MG63 (cell line): Measurements from ENCODE around the gene PDE4D. TPM values are rescaled to one million over a fixed set of nuclear protein-coding genes. Genes with fewer than 3 reads are reported as not detected.
"Not testable (repeated sequence)": the region's sequence is repeated elsewhere in the genome, so short reads cannot be mapped to it uniquely, and the experiment has no call there.

Source experiments
- DNase-seq: peaks from one replicate; pipeline ENCODE4 v3.0.0-alpha.2; 2020
- H3K27me3 ChIP-seq: fragments of 250-450 bp; sonication (Bioruptor Pico); 2 replicates; pipeline ENCODE4 v1.5.1; 2020; ENCODE audit warnings: mild to moderate bottlenecking, moderate library complexity
- H3K36me3 ChIP-seq: fragments of 250-450 bp; sonication (Bioruptor Pico); 2 replicates; pipeline ENCODE4 v1.5.1; 2020; ENCODE audit warnings: mild to moderate bottlenecking, moderate library complexity
- H3K4me3 ChIP-seq: fragments of 250-450 bp; sonication (Bioruptor Pico); 2 replicates; pipeline ENCODE4 v1.5.1; 2020; ENCODE audit warnings: mild to moderate bottlenecking, moderate library complexity
- H3K9me3 ChIP-seq: fragments of 250-450 bp; sonication (Bioruptor Pico); 2 replicates; pipeline ENCODE4 v1.5.1; 2020; ENCODE audit warnings: mild to moderate bottlenecking, moderate library complexity
- total RNA-seq: library from RNA; depleted of rRNA; stranded (reverse); fragments of >200 nt; shearing (Covaris generic); gene quantifications from 2 replicates; pipeline ENCODE4 v1.2.3, GENCODE V29; 2014; ENCODE audit warnings: low replicate concordance

PDE4D gene
- total RNA-seq, 1 experiment from 2014 or later: 3.1 TPM

DNA sequence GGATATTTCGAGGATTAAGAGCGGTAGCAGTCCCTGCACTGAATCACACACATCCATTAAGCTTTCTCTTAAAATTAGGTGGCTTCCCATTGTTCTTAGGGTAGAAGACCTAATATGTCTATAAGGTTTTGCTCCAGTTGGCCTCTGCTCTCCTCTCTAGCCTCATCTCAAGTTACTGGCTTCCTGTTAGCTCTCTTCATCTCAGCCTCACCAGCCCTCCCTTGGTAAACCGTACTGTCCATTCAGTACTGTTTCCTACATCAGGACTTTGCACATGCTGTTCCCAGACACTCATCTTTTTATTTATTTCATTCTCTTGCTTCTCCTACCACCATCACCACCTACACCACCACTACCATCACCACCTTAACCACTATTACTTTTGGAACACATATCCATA is 428.6 kb downstream of the PDE4D start:
- Histone ChIP-seq H3K4me3 (no peak overlapping the region), H3K27me3 (no peaks in the 10 kb centered on the region), H3K9me3 (no peaks in the 10 kb centered on the region), H3K36me3 (no peaks in the 10 kb centered on the region)
- DNase-seq: no peak

GRCh38 chr5:59463618-59464166 is 429.8 kb downstream of the PDE4D start:
- not testable (repeated sequence) for DNase-seq, H3K36me3 ChIP-seq, H3K4me3 ChIP-seq, H3K9me3 ChIP-seq, H3K27me3 ChIP-seq

GRCh38 chr5:59462956-59463355 is 430.6 kb downstream of the PDE4D start:
- H3K9me3 ChIP-seq: no peaks in the 10 kb centered on the region
- no peak for DNase-seq
- no peak overlapping the region for H3K4me3 ChIP-seq
- no peaks in the 10 kb centered on the region for H3K36me3 ChIP-seq
- H3K27me3 ChIP-seq: no peaks in the 10 kb centered on the region

DNA sequence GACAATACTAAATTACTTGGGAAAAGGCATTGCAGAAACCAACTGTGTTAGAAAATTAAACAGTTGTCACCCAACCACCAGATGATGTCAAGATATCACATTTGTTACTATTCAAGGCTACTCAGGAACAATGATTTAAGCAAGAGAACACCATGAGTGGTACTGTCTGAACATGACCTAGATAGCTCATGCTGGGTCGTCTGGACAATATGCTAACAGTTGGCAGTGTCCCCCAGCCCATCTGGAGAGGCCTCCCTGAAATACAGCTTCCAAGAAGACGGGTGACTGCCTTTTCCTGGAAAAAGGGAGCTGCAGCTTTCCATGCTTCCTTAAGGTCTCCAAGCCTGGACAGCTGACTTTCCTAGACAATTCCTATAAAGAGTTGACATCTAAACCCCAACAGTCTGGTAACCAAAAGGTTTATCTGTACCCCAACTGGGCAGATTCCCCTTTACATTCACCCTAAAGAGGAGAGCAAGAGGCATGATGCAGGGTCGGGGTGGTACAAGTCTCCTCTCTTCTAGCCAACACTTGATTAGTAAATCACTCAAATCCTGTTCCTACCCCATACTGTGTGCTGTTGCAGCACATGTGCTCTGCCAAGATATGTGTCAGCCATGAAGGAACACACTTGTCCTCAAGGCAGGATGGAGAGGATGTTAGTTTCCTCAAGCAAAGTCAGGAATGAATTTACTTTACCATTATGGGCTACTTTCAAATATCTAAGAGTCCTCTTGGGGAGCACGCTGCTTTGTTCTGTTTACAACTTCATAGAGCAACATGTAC is 433.0 kb downstream of the PDE4D start:
- Histone ChIP-seq H3K36me3 (no peaks in the 10 kb centered on the region), H3K27me3 (no peaks in the 10 kb centered on the region), H3K4me3 (no peak overlapping the region), H3K9me3 (no peaks in the 10 kb centered on the region)
- no peak for DNase-seq

- Histone ChIP-seq H3K9me3 (no peaks in the 10 kb centered on the region), H3K36me3 (no peaks in the 10 kb centered on the region), H3K27me3 (no peaks in the 10 kb centered on the region), H3K4me3 (no peak overlapping the region)
- DNase-seq: no peak
Measured at GRCh38 chr5:59458966-59459729, 434.4 kb downstream of the PDE4D start.

- H3K36me3 ChIP-seq: no peaks in the 10 kb centered on the region
- DNase-seq: no peak
- no peak overlapping the region for H3K4me3 ChIP-seq
- no peaks in the 10 kb centered on the region for H3K27me3 ChIP-seq
- H3K9me3 ChIP-seq: no peaks in the 10 kb centered on the region
Measured at GRCh38 chr5:59458321-59458720, 435.2 kb downstream of the PDE4D start.

DNA sequence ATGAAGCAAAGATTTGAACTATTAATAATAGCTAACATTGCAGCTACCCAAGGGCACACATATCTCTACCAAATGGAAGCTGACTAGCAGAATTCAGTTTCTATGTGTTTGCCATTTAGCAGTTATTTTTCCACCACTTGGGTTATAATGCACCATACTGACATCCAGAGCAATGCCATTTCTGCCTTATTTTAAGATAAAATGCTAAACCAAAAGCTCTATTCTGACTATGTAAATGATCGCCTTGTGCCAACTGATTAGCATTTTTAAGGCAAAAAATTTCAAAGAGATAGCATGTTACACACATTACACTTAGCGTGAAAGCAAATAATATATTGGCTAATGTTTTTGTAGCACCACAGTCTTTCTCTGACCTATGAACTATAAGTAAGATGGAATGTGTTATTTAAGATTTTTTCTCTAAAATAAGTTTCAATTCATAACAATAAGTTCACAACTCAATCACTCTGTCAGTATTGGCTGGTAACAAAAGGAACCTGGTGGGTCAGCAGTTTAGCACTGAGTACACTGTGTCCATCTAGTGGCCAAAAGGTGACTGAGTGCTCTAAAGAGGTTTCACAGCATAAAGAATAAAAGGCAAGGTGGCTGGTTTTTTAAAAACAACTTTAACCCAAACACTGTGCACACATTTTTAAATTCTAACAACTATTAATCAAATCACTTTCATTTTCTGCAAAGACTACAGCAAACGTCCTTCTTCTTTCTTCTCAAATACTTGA is 443.5 kb downstream of the PDE4D start:
- H3K9me3 ChIP-seq: no peaks in the 10 kb centered on the region; the same call in 1 of the 2 replicates

GRCh38 chr5:59446356-59446755 is 447.2 kb downstream of the PDE4D start:
- Histone ChIP-seq H3K4me3 (no peak overlapping the region), H3K27me3 (no peaks in the 10 kb centered on the region), H3K36me3 (no peaks in the 10 kb centered on the region), H3K9me3 (no peaks in the 10 kb centered on the region; the same call in 1 of the 2 replicates)
- no peak for DNase-seq

More for the DNA sequence above, 443.5 kb downstream of the PDE4D start:
- DNase-seq: no peak
- no peak overlapping the region for H3K4me3 ChIP-seq
- no peaks in the 10 kb centered on the region for H3K27me3 ChIP-seq
- H3K36me3 ChIP-seq: no peaks in the 10 kb centered on the region

- Histone ChIP-seq H3K9me3 (no peaks in the 10 kb centered on the region), H3K4me3 (no peak overlapping the region), H3K36me3 (no peaks in the 10 kb centered on the region), H3K27me3 (no peaks in the 10 kb centered on the region)
- no peak for DNase-seq
Measured at GRCh38 chr5:59445741-59446140, 447.8 kb downstream of the PDE4D start.

DNA sequence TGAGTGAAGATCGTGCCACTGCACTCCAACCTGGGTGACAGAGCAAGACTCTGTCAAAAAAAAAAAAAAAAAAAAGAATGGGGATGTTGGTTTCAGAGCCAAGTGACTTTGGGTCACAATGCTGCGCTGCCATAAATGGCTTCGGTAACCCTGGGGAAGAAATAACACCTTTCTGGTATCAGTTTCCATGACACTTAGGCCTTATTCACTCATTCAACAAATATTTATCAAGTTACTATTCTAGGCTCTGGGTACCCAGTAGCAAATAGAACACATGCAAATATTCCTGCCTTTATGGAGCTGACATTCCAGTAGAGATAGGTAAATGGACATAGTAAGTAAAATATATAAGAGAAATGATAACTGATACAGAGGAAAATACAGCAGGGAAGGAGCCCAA is 454.2 kb downstream of the PDE4D start:
- no peak for DNase-seq
- no peaks in the 10 kb centered on the region for H3K36me3 ChIP-seq
- no peaks in the 10 kb centered on the region for H3K9me3 ChIP-seq
- H3K4me3 ChIP-seq: no peak overlapping the region
- no peaks in the 10 kb centered on the region for H3K27me3 ChIP-seq

DNA sequence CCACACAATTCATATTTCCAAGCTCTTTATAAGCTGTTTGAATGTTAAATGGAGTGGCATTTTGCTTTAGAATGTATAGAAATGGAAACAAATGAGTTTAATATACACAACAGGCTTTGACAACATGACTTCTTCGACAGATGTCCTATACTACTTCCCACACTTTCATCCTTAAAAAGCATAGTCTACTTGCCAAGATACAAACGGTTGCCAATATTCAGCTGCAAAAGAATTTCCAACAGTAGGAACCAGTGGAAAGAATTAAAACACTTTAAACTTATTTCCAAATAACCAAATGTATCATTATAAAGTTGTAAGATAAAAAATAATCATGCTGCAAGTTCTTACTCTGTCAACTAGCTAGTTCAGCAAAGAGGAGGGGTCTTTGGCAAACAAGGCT is 456.4 kb downstream of the PDE4D start:
- Histone ChIP-seq H3K4me3 (no peak overlapping the region), H3K9me3 (no peaks in the 10 kb centered on the region), H3K27me3 (no peaks in the 10 kb centered on the region), H3K36me3 (no peaks in the 10 kb centered on the region)
- no peak for DNase-seq

DNA sequence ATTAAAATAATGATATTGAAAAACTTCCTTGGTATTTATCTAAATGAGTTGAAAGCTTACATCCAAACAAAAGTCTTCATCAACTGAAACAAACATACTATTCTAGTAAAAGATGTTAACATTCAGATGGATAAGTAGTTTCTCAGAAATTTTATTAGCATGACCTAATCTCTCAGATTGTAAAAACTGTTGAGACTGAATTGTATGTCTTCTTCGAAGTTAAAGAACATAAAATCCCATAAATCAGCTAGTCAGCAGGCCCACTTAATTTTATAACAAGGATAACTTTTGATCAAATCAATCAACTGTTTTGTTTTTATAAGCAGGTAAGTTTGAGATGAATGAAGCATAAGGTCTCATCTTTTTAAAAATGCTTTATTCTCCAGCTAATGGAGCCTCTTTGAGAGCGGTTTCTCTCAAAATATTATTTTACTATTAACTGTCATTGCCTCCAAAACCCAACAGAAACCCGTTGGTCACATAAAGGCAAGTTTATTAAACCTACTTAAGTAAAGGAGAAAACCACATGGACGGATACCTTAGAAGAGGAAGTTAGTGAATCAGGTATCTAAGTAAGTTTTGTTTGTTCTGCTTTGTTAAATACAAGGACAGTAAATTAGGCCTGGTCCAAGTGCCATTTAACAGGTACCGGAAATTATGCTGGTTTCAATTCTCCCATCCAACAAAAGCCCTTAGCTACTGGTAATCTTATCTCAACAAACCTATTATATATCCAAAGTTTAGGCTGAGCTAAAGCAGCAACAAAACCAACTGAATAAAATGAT is 457.0 kb downstream of the PDE4D start:
- no peak overlapping the region for H3K4me3 ChIP-seq
- no peaks in the 10 kb centered on the region for H3K9me3 ChIP-seq
- DNase-seq: no peak
- H3K27me3 ChIP-seq: no peaks in the 10 kb centered on the region
- no peaks in the 10 kb centered on the region for H3K36me3 ChIP-seq

GRCh38 chr5:59433174-59433573 is 460.4 kb downstream of the PDE4D start:
- Histone ChIP-seq H3K27me3 (no peaks in the 10 kb centered on the region), H3K4me3 (no peak overlapping the region), H3K9me3 (no peaks in the 10 kb centered on the region), H3K36me3 (no peaks in the 10 kb centered on the region)
- no peak for DNase-seq

DNA sequence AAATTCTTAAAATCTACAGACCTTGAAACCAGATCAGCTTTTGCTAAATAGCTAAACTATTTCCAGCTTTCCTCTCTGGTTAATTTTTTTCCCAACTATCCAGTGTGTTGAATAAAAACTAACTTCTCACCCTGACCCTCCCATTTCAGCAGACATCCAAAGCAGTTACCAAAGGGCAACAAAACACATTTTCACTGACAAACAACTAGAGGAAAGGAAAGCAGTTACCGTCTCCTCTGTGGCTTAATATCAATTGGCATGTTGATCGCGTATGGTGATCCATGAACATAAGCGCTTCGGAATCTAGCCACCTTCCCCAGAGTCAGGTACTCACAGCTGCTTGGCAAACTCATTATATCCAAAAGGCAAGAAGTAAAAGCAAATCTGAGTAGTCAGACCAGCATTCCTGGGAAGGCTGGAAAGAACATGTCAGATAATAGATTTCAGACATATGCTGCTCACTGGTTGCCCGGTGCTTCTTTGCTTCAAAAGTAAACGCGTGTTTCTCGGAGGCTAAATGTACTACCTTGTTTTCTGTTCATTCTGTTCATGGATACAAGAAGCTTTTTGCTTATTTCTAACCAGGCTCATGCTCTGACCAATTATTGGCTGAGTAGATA is 463.4 kb downstream of the PDE4D start:
- Histone ChIP-seq H3K4me3 (no peak overlapping the region), H3K36me3 (no peaks in the 10 kb centered on the region), H3K27me3 (no peaks in the 10 kb centered on the region), H3K9me3 (no peaks in the 10 kb centered on the region)
- no peak for DNase-seq

DNA sequence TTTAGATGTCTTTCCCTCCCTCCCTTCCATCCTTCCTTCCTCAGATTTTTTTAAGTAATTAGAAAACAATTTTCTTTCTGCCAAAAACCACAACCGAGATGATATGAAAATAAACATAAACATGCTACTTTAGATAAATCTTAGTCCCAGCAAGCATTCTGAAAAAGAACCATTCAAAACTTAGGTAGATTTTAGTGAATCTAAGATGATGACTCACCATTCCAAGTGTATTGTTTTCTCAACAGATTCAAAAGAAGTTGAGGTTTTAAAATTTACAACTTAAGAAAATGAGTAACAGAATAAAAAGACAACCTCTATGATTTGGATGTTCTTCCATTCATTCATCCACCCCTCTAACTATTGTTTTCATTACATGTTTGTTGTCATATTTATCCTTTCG is 465.1 kb downstream of the PDE4D start:
- Histone ChIP-seq H3K36me3 (no peaks in the 10 kb centered on the region), H3K9me3 (no peaks in the 10 kb centered on the region), H3K4me3 (no peak overlapping the region), H3K27me3 (no peaks in the 10 kb centered on the region)
- DNase-seq: no peak

DNA sequence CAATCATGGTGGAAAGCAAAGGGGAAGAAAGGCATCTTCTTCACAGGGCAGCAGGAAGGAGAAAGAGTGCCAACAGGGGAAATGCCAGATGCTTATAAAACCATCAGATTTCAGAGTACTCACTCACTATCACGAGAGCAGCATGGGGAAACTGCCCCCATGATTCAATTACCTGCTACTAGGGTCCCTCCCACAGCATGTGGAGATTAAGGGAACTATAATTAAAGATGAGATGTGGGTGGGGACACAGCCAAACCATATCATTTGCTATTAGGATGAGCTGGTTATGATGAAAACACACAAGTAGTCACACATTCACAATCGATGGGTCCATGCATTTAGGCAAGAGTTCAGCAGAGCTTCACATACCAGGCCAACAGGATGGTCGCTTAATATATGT is 469.0 kb downstream of the PDE4D start:
- no peak for DNase-seq
- H3K27me3 ChIP-seq: no peaks in the 10 kb centered on the region
- H3K9me3 ChIP-seq: no peaks in the 10 kb centered on the region
- no peak overlapping the region for H3K4me3 ChIP-seq
- H3K36me3 ChIP-seq: no peaks in the 10 kb centered on the region
